GM12801 (cell line): ENCODE results near the gene C10orf90.

Experiments used
- TF ChIP-seq, protein P1 (sequence below): IDR thresholded peaks from one replicate; pipeline ENCODE4 v1.5.1; 2011; ENCODE audit warnings: control low read depth; ENCODE audit not compliant: insufficient read length; ENCODE audit errors: extremely low read depth

C10orf90 gene

DNA sequence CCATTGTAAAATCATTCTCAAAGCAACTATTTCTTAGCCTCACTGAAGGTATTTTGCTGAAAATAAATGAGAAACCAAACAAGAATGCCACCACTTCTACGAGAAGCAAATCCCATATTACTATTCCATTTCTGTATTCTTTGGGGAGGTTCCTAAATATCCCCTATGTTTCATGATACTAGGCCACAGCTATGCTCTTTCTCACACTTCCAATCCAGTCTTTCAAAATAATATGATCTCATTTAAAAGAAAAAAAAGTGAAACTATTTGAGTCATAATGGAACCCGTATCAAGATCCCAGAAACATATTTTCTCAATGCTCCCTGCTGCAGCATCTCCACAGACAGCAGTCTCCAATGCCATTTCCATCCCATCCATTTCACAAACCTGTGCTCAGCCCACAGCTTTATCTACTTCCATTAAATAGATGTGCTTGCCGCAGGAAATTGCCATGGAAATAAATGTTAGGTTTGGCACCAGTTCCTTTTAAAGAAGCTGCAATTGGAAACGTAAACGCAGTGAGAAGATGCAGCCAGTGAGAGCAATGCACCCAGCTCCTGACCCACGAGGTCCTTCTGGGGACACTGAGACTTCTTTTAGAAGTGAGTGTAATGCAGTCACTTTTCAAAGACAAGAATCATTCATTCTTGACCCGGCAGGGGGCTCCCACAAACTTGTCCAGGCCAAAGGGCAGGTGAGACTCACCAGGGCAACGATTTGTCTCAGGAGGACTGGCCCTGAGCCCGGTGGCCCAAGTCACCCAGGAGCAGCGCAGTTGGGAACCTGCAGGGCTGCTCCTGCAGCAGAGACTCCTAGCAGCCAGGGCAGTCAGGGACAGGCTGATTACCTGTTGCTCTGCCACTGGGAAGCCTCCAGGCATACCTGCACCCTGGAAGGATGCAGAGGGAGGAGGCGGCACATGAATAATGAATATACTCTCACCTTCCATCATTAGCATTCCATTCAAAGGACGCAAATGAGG, 99.6 kb downstream of the C10orf90 start:
- TF ChIP-seq, protein P1, sequence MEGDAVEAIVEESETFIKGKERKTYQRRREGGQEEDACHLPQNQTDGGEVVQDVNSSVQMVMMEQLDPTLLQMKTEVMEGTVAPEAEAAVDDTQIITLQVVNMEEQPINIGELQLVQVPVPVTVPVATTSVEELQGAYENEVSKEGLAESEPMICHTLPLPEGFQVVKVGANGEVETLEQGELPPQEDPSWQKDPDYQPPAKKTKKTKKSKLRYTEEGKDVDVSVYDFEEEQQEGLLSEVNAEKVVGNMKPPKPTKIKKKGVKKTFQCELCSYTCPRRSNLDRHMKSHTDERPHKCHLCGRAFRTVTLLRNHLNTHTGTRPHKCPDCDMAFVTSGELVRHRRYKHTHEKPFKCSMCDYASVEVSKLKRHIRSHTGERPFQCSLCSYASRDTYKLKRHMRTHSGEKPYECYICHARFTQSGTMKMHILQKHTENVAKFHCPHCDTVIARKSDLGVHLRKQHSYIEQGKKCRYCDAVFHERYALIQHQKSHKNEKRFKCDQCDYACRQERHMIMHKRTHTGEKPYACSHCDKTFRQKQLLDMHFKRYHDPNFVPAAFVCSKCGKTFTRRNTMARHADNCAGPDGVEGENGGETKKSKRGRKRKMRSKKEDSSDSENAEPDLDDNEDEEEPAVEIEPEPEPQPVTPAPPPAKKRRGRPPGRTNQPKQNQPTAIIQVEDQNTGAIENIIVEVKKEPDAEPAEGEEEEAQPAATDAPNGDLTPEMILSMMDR, result no peak

DNA sequence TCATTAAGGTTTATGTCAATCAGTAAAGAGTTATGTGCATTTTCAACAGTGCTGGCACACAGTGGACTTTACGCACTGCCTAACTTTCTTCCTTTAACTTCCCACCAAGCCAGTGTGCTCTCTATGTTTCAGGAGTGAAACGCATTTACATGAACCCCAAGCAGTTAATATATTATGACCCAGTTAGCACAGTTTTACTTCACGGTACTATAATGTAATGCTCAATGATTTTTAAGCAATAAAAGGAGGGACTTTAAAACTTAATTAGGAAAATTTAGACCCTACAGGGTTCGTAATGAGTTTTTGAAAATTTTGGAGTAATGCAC, 100.3 kb downstream of the C10orf90 start:
- TF ChIP-seq, protein P1, result no peak

DNA sequence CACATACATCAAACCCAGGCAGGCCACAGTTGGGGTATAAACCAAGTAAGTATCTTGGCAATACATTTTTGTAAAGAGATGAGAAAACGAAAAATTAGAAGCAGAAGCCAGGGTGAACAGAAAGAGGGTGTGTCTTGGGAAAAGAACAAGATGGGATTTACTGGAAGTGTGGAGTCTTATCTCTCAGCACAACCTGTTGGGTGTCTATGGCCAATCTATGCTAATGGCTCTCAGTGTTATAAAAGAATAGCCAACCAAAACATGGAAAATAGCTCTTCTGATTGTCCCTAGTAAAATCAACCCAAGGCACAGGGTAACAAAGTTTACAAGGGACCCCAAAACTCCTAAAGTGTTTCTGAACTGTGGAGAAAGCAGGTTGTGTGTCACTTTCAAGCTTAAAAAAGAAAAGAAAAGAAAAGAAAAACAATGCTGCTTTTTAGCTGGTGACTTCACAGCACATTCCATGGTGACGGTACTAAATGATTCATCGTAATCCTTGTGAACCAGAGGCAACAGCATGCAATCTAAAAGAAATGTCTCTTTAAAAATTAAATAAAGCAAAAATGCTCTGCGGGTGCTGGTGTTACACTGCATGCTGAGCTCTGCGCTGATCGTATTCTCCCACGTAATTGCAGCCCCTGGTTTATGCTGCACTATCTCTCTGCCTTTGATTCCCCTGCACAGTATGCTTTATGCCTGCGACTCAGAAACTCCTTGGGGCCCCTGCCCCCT, 100.8 kb downstream of the C10orf90 start:
- TF ChIP-seq, protein P1, result no peak

DNA sequence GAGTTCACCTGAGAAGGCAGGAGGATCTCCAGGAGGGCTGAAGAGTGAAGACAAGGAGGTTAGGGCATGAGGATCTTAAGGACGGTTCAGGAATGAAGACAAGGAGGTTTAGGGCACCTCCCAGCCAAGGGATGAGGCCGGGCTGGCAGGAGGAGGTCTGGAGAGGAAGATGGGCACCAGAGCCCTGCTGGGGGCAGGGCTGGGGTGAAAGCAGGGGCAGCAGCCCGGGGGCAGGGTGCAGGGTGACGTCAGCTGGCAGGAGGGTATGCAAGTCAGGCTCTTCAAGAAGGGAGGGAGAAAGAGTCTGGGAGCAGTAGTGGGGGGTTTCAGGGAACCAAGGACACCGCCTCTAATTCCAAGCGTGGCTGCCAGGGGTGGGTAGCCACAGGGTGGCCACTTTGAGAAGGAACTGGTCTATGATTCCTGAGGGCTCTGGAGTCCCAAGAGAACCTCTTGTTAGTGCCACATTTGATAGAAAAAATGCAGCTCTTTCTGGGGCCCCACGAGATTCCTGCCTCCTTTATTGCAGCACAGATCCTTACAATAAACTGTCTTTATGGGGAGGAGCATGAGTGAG, 101.6 kb downstream of the C10orf90 start:
- TF ChIP-seq, protein P1, result no peak

DNA sequence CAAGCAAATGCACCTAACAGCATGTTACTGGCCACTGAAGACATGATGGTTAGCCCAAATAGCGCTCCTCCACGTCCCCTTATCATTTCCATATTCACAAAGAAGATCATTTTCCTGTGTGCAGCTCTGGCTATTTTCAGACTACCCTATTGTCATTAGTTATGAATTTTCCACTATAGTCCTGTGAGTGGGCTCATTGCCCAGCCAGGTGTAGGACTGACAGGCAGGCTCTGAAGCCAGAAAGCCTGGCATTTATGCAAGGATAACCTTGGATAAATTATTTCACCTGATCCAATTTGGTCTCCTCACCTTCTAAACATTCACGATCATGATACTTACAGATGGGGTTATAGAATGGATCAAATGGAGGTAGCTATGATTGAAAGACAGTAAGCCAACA, 104.6 kb downstream of the C10orf90 start:
- TF ChIP-seq, protein P1, result no peak

DNA sequence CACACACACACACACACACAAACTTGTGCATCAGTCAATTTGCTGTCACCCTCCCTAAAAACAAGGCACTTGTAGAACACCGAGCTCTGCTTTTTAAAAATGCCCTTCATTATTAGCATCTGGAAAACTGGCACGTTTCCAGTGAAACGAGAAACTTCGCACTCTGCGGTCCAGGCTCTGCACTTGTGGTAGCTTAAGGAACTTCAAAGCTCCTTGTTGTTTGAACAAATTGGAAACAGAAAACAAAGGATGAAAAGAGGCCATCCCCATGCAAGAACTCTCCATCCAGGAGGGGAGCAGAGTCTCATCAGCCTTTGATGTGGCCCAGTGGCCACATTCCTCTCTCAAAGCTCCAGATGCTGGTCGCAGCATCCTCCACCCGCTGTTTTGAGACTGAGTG, 105.1 kb downstream of the C10orf90 start:
- TF ChIP-seq, protein P1, result no peak

DNA sequence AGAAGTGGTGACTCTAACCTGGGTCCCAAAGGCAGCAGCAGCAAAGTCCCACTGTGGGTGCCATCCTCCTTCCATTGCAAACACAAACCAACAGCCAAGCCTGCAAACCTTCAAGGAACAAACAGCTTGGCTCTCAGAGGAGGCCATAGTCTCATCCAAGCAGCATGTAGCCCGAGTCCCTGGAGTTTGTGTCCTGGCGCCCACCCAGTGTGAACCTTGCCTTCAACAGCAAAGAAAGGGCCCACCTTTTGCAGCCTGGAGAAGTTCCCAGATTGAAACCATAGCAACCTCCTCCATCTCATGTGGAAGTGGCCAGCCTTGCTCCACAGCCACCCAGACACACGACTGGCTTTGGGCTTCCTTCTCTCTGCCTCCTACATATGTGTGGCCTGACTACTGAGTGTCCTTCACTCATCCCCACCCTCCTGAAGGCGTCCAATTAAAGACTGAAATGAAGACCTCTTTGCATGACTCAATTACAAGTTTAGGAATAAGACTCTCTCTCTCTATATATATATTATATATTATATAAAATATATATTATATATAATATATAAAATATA, 106.1 kb downstream of the C10orf90 start:
- TF ChIP-seq, protein P1, result no peak
